ENCODE data around the gene DHX9.

GRCh38 chr1:182930985-182931384 is 91.8 kb downstream of the DHX9 start:
- TF ChIP-seq, protein P1, sequence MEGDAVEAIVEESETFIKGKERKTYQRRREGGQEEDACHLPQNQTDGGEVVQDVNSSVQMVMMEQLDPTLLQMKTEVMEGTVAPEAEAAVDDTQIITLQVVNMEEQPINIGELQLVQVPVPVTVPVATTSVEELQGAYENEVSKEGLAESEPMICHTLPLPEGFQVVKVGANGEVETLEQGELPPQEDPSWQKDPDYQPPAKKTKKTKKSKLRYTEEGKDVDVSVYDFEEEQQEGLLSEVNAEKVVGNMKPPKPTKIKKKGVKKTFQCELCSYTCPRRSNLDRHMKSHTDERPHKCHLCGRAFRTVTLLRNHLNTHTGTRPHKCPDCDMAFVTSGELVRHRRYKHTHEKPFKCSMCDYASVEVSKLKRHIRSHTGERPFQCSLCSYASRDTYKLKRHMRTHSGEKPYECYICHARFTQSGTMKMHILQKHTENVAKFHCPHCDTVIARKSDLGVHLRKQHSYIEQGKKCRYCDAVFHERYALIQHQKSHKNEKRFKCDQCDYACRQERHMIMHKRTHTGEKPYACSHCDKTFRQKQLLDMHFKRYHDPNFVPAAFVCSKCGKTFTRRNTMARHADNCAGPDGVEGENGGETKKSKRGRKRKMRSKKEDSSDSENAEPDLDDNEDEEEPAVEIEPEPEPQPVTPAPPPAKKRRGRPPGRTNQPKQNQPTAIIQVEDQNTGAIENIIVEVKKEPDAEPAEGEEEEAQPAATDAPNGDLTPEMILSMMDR (conservative IDR thresholded peaks at IDR 0.05): no peak
- no peak for TF ChIP-seq EZH2 (IDR thresholded peaks at IDR 0.05; ENCODE audit: low read depth)
